Body of pancreas (tissue), 4 donors: Measurements from ENCODE around the gene ARPIN. TPM values are rescaled to one million over a fixed set of nuclear protein-coding genes. Genes with fewer than 3 reads are reported as not detected.
A peak's percentile ranks its signal among the peaks of the same experiment; 100 is the strongest.

Experiments used
- ATAC-seq: fragments of 150-250 bp; one replicate; pipeline ENCODE4 v1.9.1; 2016
- DNase-seq, 4 donors: peaks; one replicate each; pipeline ENCODE4 v3.0.0-alpha.2; 2019
- H3K27ac ChIP-seq, 4 donors: fragments of 200-600 bp; sonication (generic); 1 replicate in 3 of 4; 2 replicates in 1 of 4; pipeline versions ENCODE4 v1.5.1 to v1.6.1; 2016 to 2019; ENCODE audit warnings: mild to moderate bottlenecking in 1 of 4, mixed read lengths in 1 of 4, moderate library complexity in 1 of 4
- H3K27me3 ChIP-seq, 2 donors: fragments of 200-600 bp; sonication (generic); one replicate each; pipeline ENCODE4 v1.6.0; 2016; ENCODE audit warnings: mild to moderate bottlenecking in 1 of 2
- H3K36me3 ChIP-seq, 2 donors: fragments of 200-600 bp; sonication (generic); replicated peaks in 1 of 2; 2 replicates each; pipeline ENCODE4 v1.5.1; 2016; ENCODE audit warnings: low read depth in 2 of 2; ENCODE audit not compliant: insufficient read depth in 1 of 2
- H3K4me1 ChIP-seq: fragments of 200-600 bp; sonication (generic); one replicate; pipeline ENCODE4 v1.6.0; 2016
- H3K4me3 ChIP-seq, 2 donors: fragments of 200-600 bp; sonication (generic); 1 replicate in 1 of 2; 2 replicates in 1 of 2; pipeline ENCODE4 v1.5.1; 2016 to 2019
- H3K9me3 ChIP-seq, 3 donors: fragments of 200-600 bp; sonication (generic); 1 replicate in 2 of 3; 2 replicates in 1 of 3; pipeline ENCODE4 v1.5.1; 2016
- CTCF ChIP-seq, 7 experiments: fragments of 450-650 bp in 4 of 7; fragments of 200-600 bp in 3 of 7; sonication (generic) in 3 of 7; IDR thresholded peaks; one replicate each; pipeline ENCODE4 v1.5.1; 2016 to 2019; ENCODE audit warnings: antibody characterized with exemption in 7 of 7
- POLR2A ChIP-seq, 3 donors: fragments of 450-650 bp; IDR thresholded peaks; one replicate each; pipeline ENCODE4 v1.6.1; 2016; ENCODE audit warnings: antibody characterized with exemption in 3 of 3, mild to moderate bottlenecking in 2 of 3
- WGBS, 2 donors: methylation state at CpG; one replicate each; pipeline ENCODE4 v1.1.5; 2017; 5-methylcytosine and 5-hydroxymethylcytosine counted together
- intact Hi-C: fragments of 100-400 bp; cut with DNase I; formaldehyde crosslinking; loops from one replicate; pipeline ENCODE4 v1.15.1; 2023
- total RNA-seq, 2 donors: library from RNA; depleted of rRNA; stranded (reverse); fragments of >200 nt; gene quantifications; one replicate each; pipeline ENCODE4 v1.1.0, GENCODE V29; 2016

The ARPIN gene
- total RNA-seq, 2 donors from 2014 or later, result 23.1 to 40.5 TPM

GRCh38 chr15:89898146-89898545, 14.6 kb downstream of the ARPIN start:
- TF ChIP-seq CTCF (IDR thresholded peaks at IDR 0.05) (no peak), POLR2A (IDR thresholded peaks at IDR 0.05) (no peak)
- H3K9me3 ChIP-seq, result no peaks in the 10 kb centered on the region
- no peak for ATAC-seq
- WGBS, 2 donors, result 60 to 75% methylated on average over 2 of the region's 2 CpGs
- peaks cover under 1% of the 10 kb centered on the region for H3K4me1 ChIP-seq
- peaks cover 0 to 4% of the 10 kb centered on the region in 2 donors for H3K36me3 ChIP-seq
- H3K27me3 ChIP-seq, result no peaks in the 10 kb centered on the region
- no peak for DNase-seq
- H3K27ac ChIP-seq, result no peak overlapping the region
- intact Hi-C loops, result no loop called here
- no peak overlapping the region for H3K4me3 ChIP-seq

GRCh38 chr15:89893696-89894447, 18.9 kb downstream of the ARPIN start, which contains the start of gene AP3S2:
TSS of gene AP3S2 (minus strand) at chr15:89893994. CDS start at chr15:89893949, 45 bp downstream.
- intact Hi-C loops, result no loop called here
- peak within 1 kb of the TSS; percentile 67 to 79 for H3K4me3 ChIP-seq

GRCh38 chr15:89893027-89893426, 19.7 kb downstream of the ARPIN start:
- Histone ChIP-seq H3K27me3 (no peaks in the 10 kb centered on the region), H3K4me1 (peaks cover 12% of the 10 kb centered on the region), H3K4me3 (peak overlapping the region in 1 of 2 donors; percentile 79), H3K36me3 (no peaks in the 10 kb centered on the region), H3K27ac (peak overlapping the region in 3 of 4 donors; percentile 89 to 94 (median 93)), H3K9me3 (no peaks in the 10 kb centered on the region)
- intact Hi-C loops, result no loop called here
- no peak for ATAC-seq
- no peak for DNase-seq
- 9 to 10% methylated on average over 6 of the region's 6 CpGs for WGBS, 2 donors
- no peak for TF ChIP-seq POLR2A (IDR thresholded peaks at IDR 0.05)
- TF ChIP-seq CTCF (IDR thresholded peaks at IDR 0.05), result no peak

More at GRCh38 chr15:89893696-89894447, 18.9 kb downstream of the ARPIN start, which contains the start of gene AP3S2:
- ATAC-seq, result peak; percentile 95
- Histone ChIP-seq H3K27me3 (no peaks in the 10 kb centered on the region), H3K36me3 (no peaks in the 10 kb centered on the region), H3K9me3 (no peaks in the 10 kb centered on the region), H3K4me1 (peaks cover 12% of the 10 kb centered on the region), H3K27ac (peak within 1 kb of the TSS; percentile 84 to 94 (median 91))
- TF ChIP-seq CTCF (IDR thresholded peaks at IDR 0.05) (peak in 1 of 7 experiments; percentile 11), POLR2A (IDR thresholded peaks at IDR 0.05) (peak; percentile 64 to 91 (median 90))
- WGBS, 2 donors, result 0% methylated on average over 51 to 62 of the region's 62 CpGs
- DNase-seq, result peak; percentile 92 to 96 (median 95)

GRCh38 chr15:89888214-89888804, 24.4 kb downstream of the ARPIN start:
- TF ChIP-seq CTCF (IDR thresholded peaks at IDR 0.05), result peak in 6 of 7 experiments; percentile 32 to 65 (median 51)
- no peak for TF ChIP-seq POLR2A (IDR thresholded peaks at IDR 0.05)
- WGBS, 2 donors, result 18 to 24% methylated on average over 4 of the region's 4 CpGs
- DNase-seq (peak; percentile 53 to 68 (median 59)), ATAC-seq (peak; percentile 60)
- H3K4me1 ChIP-seq, result peaks cover 23% of the 10 kb centered on the region
- H3K4me3 ChIP-seq, result no peak overlapping the region
- H3K9me3 ChIP-seq, result no peaks in the 10 kb centered on the region
- H3K36me3 ChIP-seq, result peaks cover 0 to 3% of the 10 kb centered on the region in 2 donors
- intact Hi-C loops, result loop anchor here (5.0 kb wide), 1 partner anchor 141 kb away; no protein-coding TSS in a partner anchor
- H3K27me3 ChIP-seq, result no peaks in the 10 kb centered on the region
- H3K27ac ChIP-seq, result no peak overlapping the region
